GM12864 (cell line): ENCODE results near the gene VIPR2.

Experiments used
- DNase-seq: peaks from one replicate; pipeline ENCODE4 v3.0.0-alpha.2; 2011; ENCODE audit warnings: low read depth
- H3K4me3 ChIP-seq: 2 replicates; pipeline ENCODE4 v1.5.1; 2011; ENCODE audit warnings: mild to moderate bottlenecking, low read depth, low read length, control low read depth
- CTCF ChIP-seq: IDR thresholded peaks from 2 replicates; pipeline ENCODE4 v1.5.1; 2011; ENCODE audit warnings: low read depth, mild to moderate bottlenecking, moderate library complexity, low read length, control low read depth, inconsistent platforms; ENCODE audit errors: missing control alignments

VIPR2 gene

GRCh38 chr7:159063046-159063840 is 81.4 kb downstream of the VIPR2 start:
- no peak for TF ChIP-seq CTCF
- H3K4me3 ChIP-seq = no peak overlapping the region
- DNase-seq = no peak

GRCh38 chr7:159062569-159062968 is 82.1 kb downstream of the VIPR2 start:
- no peak for TF ChIP-seq CTCF
- H3K4me3 ChIP-seq = no peak overlapping the region
- no peak for DNase-seq

GRCh38 chr7:159061674-159062212 is 82.9 kb downstream of the VIPR2 start:
- TF ChIP-seq CTCF = no peak
- no peak overlapping the region for H3K4me3 ChIP-seq
- no peak for DNase-seq

GRCh38 chr7:159061209-159061608 is 83.5 kb downstream of the VIPR2 start:
- DNase-seq = no peak
- no peak overlapping the region for H3K4me3 ChIP-seq
- no peak for TF ChIP-seq CTCF

- no peak overlapping the region for H3K4me3 ChIP-seq
- no peak for DNase-seq
- no peak for TF ChIP-seq CTCF
Observed at GRCh38 chr7:159060440-159060839, 84.2 kb downstream of the VIPR2 start.

- no peak for DNase-seq
- no peak overlapping the region for H3K4me3 ChIP-seq
- TF ChIP-seq CTCF = no peak
Observed at GRCh38 chr7:159059629-159060028, 85.0 kb downstream of the VIPR2 start.

- no peak for DNase-seq
- no peak for TF ChIP-seq CTCF
- H3K4me3 ChIP-seq = no peak overlapping the region
Observed at GRCh38 chr7:159057647-159058046, 87.0 kb downstream of the VIPR2 start.
